Effector CD8-positive, alpha-beta T cell (primary cell): ENCODE data around the gene IL17REL.
A peak's percentile ranks its signal among the peaks of the same experiment; 100 is the strongest.
"Not testable (repeated sequence)": the region's sequence is repeated elsewhere in the genome, so short reads cannot be mapped to it uniquely, and the experiment has no call there.

Source experiments
- DNase-seq: peaks from one replicate; lab custom pipeline; 2025; lab: John Stamatoyannopoulos, UW

IL17REL gene

DNA sequence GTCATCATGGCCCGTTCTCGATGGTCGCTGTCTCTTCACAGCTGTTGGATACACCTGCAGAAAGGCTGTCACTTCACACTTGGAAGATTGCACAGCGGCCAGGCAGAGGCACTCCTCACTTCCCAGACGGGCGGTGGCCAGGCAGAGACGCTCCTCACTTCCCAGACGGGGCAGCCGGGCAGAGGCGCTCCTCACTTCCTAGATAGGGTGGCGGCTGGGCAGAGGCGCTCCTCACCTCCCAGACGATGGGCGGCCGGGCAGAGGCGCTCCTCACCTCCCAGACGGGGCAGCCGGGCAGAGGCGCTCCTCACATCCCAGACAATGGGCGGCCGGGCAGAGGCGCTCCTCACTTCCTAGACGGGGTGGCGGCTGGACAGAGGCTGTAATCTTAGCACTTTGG lies 22.7 kb downstream of the IL17REL start:
- not testable (repeated sequence) for DNase-seq

GRCh38 chr22:49986325-49986724 lies 26.2 kb downstream of the IL17REL start:
- no peak for DNase-seq

- no peak for DNase-seq
Observed at GRCh38 chr22:49983148-49984042, 29.2 kb downstream of the IL17REL start.

GRCh38 chr22:49981799-49982198 lies 30.8 kb downstream of the IL17REL start:
- DNase-seq = not testable (repeated sequence)

- DNase-seq = no peak
Observed at GRCh38 chr22:49979587-49980264, 32.8 kb downstream of the IL17REL start.

DNA sequence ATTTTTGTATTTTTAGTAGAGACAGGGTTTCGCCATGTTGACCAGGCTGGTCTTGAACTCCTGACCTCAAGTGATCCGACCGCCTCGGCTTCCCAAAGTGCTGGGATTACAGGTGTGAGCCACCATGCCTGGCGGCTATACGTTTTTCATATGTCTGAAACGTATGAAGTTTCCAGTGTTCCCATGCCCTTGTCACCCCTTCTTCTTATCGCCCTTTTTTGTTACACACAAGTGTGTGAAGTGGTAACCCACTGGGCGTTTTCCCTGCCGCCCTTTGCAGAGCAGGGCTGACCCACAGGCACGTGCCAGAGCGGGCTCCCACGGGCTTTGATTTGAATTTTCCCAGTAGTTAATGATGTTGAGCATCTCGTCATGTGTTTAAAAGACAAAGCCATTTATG lies 35.0 kb downstream of the IL17REL start:
- no peak for DNase-seq

DNA sequence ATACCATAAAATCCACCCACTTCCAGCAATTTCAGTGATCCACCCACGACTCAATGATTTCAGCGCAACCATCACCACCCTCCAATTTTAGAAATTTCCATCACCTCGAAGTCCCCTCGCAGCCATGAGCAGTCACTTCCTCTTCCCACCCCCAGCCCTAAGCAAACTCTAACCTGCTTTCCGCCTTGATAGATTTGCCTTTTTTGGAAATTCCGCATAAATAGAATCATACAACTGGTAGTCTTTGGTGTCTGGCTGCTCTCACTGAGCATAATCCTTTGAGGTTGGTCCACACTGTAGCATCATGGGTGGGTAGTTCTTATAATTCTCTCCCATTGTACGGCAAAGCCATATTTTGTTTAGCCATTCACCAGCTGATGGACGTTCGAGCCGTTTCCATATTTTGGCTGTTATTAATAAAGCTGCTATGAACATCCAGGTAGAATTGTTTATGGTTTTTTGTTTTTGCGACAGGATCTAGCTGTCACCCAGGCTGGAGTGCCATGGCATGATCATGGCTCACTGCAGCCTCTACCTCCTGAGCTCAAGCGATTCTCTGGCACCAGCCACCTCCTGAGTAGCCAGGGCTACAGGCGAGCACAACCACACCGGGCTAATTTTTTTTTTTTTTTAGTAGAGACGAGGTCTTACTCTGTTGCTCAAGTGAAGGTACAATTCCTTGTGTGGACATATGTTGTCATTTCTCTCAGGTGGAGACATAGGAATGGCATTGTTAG lies 36.0 kb downstream of the IL17REL start:
- no peak for DNase-seq

GRCh38 chr22:49975543-49976389 lies 36.8 kb downstream of the IL17REL start:
- no peak for DNase-seq

DNA sequence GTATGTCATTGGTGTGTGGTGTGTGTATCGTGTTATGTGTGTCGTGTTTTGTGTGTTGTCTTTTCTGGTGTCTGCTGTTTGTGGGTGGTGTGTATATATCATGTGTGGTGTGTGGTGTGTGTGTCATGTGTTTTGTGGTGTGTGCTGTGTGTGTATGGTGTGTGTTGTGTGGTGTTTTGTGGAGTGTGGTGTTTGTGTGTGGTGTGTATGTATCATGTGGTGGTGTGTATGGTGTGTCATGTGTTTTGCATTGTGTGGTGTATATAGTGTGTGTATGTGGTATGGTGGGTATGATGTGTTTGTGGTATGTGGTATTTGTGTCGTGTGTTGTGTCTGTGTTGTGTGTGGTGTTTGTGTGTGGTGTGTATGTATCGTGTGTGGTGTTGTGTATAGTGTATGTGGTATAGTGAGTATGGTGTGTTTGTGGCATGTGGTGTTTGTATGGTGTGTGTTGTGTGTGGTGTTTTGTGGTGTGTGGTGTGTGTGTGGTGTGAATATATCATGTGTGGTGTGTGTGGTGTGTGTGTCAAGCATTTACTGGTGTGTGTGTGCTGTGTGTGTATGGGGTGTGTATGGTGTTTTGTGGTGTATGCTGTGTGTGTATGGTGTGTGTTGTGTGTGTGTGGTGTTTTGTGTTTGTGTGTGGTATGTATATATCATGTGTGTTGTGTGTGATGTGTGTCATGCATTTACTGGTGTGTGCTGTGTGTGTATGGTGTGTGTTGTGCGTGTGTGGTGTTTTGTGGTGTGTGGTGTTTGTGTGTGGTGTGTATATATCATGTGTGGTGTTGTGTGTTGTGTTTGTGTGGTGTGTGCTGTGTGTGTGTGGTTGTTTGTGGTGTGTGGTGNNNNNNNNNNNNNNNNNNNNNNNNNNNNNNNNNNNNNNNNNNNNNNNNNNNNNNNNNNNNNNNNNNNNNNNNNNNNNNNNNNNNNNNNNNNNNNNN lies 39.3 kb downstream of the IL17REL start:
- no peak for DNase-seq

DNA sequence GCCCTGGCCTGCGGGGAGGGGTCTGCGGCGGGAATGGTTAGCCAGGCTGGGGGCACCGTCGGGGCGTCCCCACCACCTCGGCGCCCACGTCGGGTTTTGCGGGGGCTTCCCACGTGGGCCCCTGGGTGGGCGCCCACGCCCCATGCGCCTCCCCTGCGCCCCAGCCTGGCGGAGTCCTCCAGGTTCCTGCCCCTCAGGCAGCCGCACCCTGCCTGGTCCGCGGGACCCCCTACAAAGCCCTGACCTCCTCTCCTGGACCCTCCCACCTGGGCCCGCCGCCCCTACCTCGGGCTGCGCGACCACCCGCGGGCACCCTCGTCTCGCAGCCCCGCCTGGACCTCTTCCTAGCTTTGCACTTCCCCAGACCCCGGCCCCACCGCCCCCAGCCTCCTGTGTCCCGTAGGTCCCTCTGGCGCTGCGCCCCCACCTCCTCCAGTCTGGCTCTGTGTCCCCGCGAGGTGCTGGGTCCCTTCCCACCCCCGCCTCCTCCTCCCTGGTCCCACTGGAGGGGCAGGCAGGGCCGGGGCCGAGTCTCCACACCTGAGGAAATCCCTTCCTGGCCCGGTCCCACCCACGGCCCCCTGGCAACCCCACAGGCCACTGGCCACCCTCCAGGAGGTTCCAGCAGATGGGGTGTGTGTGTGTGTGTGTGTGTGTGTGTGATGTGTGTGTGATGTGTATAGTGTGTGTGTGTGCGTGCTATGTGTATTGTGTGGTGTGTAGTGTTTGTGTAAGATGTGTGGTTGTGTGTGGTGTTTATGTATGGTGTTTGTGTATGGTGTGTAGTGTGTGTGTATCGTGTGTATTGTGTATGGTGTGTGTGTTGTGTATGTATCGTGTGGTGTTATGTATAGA lies 40.2 kb downstream of the IL17REL start:
- DNase-seq = no peak

DNA sequence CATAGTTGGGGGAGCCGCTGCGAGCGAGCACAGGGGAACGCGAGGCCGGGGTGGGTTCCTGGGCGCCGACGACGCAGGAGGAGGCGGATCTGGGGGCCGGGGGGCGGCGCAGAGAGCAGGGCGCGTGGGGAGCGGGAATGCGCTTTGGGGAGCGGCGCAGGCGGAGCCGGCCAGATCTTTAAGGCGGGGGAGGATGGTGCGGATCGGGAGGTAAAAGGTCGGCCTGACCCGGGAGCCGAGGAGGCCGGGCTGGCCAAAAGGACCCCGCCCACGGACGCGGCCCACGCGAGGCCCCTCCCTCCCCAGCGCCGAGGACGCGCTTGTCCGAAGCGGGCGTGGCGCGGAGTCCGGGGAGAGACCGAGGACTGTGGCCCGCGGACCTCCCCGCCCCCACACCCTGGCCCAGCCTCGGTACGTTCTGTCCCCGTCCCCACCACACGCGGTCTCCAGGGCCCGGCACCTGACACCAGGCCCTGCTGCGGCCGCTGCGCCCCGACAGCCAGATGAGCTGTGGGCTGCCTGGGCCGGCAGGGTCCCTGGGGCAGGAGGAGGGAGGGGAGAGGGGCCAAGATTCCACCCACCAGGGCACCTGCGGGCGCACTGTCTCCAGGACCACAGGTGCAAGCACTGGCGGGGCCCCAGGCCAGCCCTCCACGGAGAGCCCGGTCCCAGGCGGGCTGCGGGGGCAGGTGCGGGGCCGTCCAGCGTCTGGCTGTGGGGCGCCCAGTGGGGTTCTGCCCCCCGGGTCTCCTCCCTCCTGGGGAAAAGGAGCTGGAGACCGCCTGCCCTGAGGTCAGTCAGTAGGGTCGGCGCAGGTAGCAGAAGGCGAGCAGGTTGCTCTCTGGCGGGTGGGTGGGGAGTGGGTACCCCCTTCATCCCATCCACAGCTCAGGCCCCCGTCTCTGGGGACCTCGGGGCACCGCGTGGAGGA lies 41.1 kb downstream of the IL17REL start:
- peak; percentile 58 for DNase-seq

- peak; percentile 85 for DNase-seq
Observed at GRCh38 chr22:49970528-49971231, 41.9 kb downstream of the IL17REL start.

- no peak for DNase-seq
Observed at GRCh38 chr22:49969751-49970527, 42.6 kb downstream of the IL17REL start.

- no peak for DNase-seq
Observed at GRCh38 chr22:49968831-49969661, 43.5 kb downstream of the IL17REL start.

- no peak for DNase-seq
Observed at GRCh38 chr22:49968313-49968830, 44.2 kb downstream of the IL17REL start.

DNA sequence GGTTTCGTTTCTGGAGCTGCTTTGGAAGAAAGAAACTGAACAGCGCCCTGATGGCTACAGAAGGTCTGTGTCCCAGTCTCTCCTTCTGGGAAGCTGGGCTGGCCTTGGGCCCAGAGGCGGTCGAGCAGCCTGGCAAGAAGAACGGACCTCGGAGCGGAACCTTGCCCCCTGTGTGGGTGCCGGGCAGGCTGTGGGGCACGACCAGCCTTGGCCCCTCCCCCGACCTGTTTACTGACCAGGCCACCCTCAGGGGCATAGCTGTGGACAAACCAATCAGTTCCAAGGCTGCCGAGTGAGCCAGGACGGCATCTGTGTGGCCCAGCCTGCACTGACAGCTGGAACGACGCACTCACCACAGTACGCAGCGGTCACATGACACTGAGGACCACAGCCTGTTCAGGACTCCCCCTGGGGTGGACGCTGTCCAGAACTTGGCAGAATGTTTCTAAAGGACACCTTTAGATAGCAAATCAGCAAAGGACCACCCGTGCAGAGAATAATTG lies 44.8 kb downstream of the IL17REL start:
- DNase-seq = no peak
